ENCODE results near the gene MEST. TPM values are rescaled to one million over a fixed set of nuclear protein-coding genes. Genes with fewer than 3 reads are reported as not detected.
"Not testable (repeated sequence)": the region's sequence is repeated elsewhere in the genome, so short reads cannot be mapped to it uniquely, and the experiment has no call there.

The MEST gene
- total and polyA plus RNA-seq, 2 donors (not counting 1 experiment from before 2014, with no cell fraction given) = 38.8 to 382 TPM

- no peaks in the 10 kb centered on the region for H3K9me3 ChIP-seq (ENCODE audit: control insufficient read depth, insufficient read depth, low read depth, low read length)
- no peak overlapping the region for H3K4me3 ChIP-seq (replicated peaks in 1 of 4; ENCODE audit: control extremely low read depth in 1 of 4, insufficient read depth in 1 of 4, low read depth in 3 of 4, low read length in 4 of 4)
- H3K4me1 ChIP-seq (ENCODE audit: control insufficient read depth, extremely low read depth, insufficient read depth, low read length) = no peaks in the 10 kb centered on the region
- H2AFZ ChIP-seq (ENCODE audit: low read length) = no peak overlapping the region
- no peaks in the 10 kb centered on the region for H4K20me1 ChIP-seq (ENCODE audit: control insufficient read depth, extremely low read depth, insufficient read depth, low read length)
- no peak overlapping the region for H3K9ac ChIP-seq (ENCODE audit: insufficient read depth, low read length)
- no peak overlapping the region for H3K4me2 ChIP-seq (ENCODE audit: extremely low read depth, insufficient read depth, low read length)
- no peak for DNase-seq (ENCODE audit: low read depth in 2 of 2)
- TF ChIP-seq EZH2 (IDR thresholded peaks at IDR 0.05; ENCODE audit: low read length, missing control alignments) (no peak), CTCF (conservative IDR thresholded peaks at IDR 0.05 in 1 of 2, IDR thresholded peaks at IDR 0.05 in 1 of 2; ENCODE audit: low read depth in 1 of 2, low read length in 2 of 2) (no peak)
- no peaks in the 10 kb centered on the region for H3K79me2 ChIP-seq (ENCODE audit: control insufficient read depth, insufficient read depth, low read length)
- H3K36me3 ChIP-seq (ENCODE audit: control insufficient read depth, insufficient read depth, low read length) = peaks cover 2% of the 10 kb centered on the region
- H3K27me3 ChIP-seq (ENCODE audit: control insufficient read depth, insufficient read depth, low read length) = no peaks in the 10 kb centered on the region
- no peak overlapping the region for H3K27ac ChIP-seq (ENCODE audit: insufficient read depth, low read length)
Measured at GRCh38 chr7:130506358-130506757, 14.5 kb downstream of the MEST start.

GRCh38 chr7:130512038-130512437, 20.2 kb downstream of the MEST start:
- H3K4me2 ChIP-seq (ENCODE audit: extremely low read depth, insufficient read depth, low read length); H3K79me2 ChIP-seq (ENCODE audit: control insufficient read depth, insufficient read depth, low read length); H3K4me3 ChIP-seq (replicated peaks in 1 of 4; ENCODE audit: control extremely low read depth in 1 of 4, insufficient read depth in 1 of 4, low read depth in 3 of 4, low read length in 4 of 4); H3K4me1 ChIP-seq (ENCODE audit: control insufficient read depth, extremely low read depth, insufficient read depth, low read length); H3K27me3 ChIP-seq (ENCODE audit: control insufficient read depth, insufficient read depth, low read length); DNase-seq (ENCODE audit: low read depth in 2 of 2); H3K27ac ChIP-seq (ENCODE audit: insufficient read depth, low read length); H3K36me3 ChIP-seq (ENCODE audit: control insufficient read depth, insufficient read depth, low read length); H3K9ac ChIP-seq (ENCODE audit: insufficient read depth, low read length); H3K9me3 ChIP-seq (ENCODE audit: control insufficient read depth, insufficient read depth, low read depth, low read length); H2AFZ ChIP-seq (ENCODE audit: low read length); H4K20me1 ChIP-seq (ENCODE audit: control insufficient read depth, extremely low read depth, insufficient read depth, low read length): not testable (repeated sequence)

GRCh38 chr7:130513447-130513846, 21.6 kb downstream of the MEST start:
- H3K4me1 ChIP-seq (ENCODE audit: control insufficient read depth, extremely low read depth, insufficient read depth, low read length) = no peaks in the 10 kb centered on the region
- peaks cover 4% of the 10 kb centered on the region for H3K36me3 ChIP-seq (ENCODE audit: control insufficient read depth, insufficient read depth, low read length)
- DNase-seq (ENCODE audit: low read depth in 2 of 2) = no peak
- H3K79me2 ChIP-seq (ENCODE audit: control insufficient read depth, insufficient read depth, low read length) = no peaks in the 10 kb centered on the region
- no peaks in the 10 kb centered on the region for H4K20me1 ChIP-seq (ENCODE audit: control insufficient read depth, extremely low read depth, insufficient read depth, low read length)
- H3K4me2 ChIP-seq (ENCODE audit: extremely low read depth, insufficient read depth, low read length) = no peak overlapping the region
- no peaks in the 10 kb centered on the region for H3K9me3 ChIP-seq (ENCODE audit: control insufficient read depth, insufficient read depth, low read depth, low read length)
- no peak for TF ChIP-seq CTCF (conservative IDR thresholded peaks at IDR 0.05 in 1 of 2, IDR thresholded peaks at IDR 0.05 in 1 of 2; ENCODE audit: low read depth in 1 of 2, low read length in 2 of 2)
- TF ChIP-seq EZH2 (IDR thresholded peaks at IDR 0.05; ENCODE audit: low read length, missing control alignments) = no peak
- H3K27me3 ChIP-seq (ENCODE audit: control insufficient read depth, insufficient read depth, low read length) = no peaks in the 10 kb centered on the region
- no peak overlapping the region for H2AFZ ChIP-seq (ENCODE audit: low read length)
- no peak overlapping the region for H3K9ac ChIP-seq (ENCODE audit: insufficient read depth, low read length)
- no peak overlapping the region for H3K27ac ChIP-seq (ENCODE audit: insufficient read depth, low read length)
- H3K4me3 ChIP-seq (replicated peaks in 1 of 4; ENCODE audit: control extremely low read depth in 1 of 4, insufficient read depth in 1 of 4, low read depth in 3 of 4, low read length in 4 of 4) = no peak overlapping the region
